HG02610 (cell line): ENCODE results near the gene C16orf89.

Source experiments
- ATAC-seq: cut with Tn5 transposase; IDR thresholded peaks from one replicate; pipeline ENCODE4 v1.9.1; 2021; ENCODE audit warnings: mild to moderate bottlenecking, moderate library complexity; ENCODE audit not compliant: unreplicated experiment

The C16orf89 gene

DNA sequence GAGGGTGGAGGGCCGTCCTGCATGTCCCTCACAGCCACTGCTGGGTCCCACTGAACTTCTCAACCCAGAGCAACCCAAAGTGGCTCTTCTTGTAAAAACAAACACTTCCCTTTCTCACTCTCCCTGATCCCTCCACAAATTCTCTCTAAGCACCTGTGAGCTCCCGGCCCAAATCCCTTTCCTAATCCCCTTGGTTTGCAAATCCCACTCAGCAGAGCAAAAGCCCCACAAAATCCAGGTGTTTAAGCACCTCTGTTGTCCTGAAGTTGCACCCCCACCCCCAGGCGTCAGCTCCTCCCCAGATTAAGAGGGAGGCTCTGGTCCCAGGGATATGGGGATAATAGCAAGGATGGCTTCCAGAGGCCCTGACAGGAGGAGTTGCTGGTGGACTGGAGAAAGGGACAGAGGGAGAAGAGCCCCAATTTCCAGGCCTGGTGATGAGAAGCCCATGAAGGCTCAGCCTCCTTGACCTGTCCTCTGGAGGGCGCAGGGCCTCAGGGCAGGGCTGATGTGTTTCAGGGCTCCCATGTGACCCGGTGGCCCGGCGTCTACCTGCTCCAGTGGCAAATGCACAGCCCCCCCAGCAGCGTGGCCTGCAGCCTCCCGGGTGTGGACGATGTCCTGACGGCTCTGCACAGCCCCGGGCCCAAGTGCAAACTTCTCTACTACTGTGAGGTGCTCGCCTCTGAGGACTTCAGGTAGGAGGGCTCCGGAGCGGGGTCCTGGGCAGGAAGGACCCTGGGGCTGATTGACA lies 55.0 kb downstream of the C16orf89 start:
- no peak for ATAC-seq

DNA sequence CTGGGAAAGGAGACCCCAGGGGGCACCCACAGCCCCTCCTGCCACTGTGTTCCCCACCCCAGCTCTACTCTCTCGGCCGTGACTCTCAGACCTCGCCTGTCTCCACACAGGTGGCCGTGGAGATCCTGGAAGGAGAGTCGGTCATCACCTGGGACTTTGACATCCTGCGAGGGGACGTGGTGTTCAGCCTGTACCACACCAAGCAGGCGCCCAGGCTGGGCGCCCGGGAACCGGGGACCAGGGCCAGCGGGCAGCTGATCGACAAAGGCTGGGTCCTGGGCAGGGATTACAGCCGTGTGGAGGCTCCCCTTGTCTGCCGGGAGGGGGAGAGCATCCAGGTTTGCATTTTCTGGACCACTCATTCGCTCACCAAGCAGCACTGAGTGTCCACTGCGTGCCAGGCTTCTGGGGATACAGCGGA lies 57.4 kb downstream of the C16orf89 start:
- ATAC-seq = no peak

DNA sequence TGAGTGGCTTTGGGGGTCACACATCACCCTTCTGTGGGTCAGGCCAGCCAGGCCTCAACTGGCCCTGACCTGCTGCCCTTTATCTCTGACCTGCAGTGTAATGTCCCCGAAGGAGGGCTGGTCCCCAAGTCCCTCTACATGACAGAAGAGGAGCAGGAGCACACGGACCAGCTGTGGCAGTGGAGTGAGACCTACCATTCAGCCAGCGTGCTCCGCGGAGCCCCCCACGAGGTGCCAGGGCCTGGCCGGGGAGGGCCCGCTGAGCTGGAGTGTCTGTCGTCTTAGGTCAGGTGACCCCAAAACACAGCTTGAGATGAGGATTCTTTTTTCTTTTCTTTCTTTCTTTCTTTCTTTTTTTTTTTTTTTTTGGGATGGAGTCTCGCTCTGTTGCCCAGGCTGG lies 58.5 kb downstream of the C16orf89 start:
- ATAC-seq = no peak

DNA sequence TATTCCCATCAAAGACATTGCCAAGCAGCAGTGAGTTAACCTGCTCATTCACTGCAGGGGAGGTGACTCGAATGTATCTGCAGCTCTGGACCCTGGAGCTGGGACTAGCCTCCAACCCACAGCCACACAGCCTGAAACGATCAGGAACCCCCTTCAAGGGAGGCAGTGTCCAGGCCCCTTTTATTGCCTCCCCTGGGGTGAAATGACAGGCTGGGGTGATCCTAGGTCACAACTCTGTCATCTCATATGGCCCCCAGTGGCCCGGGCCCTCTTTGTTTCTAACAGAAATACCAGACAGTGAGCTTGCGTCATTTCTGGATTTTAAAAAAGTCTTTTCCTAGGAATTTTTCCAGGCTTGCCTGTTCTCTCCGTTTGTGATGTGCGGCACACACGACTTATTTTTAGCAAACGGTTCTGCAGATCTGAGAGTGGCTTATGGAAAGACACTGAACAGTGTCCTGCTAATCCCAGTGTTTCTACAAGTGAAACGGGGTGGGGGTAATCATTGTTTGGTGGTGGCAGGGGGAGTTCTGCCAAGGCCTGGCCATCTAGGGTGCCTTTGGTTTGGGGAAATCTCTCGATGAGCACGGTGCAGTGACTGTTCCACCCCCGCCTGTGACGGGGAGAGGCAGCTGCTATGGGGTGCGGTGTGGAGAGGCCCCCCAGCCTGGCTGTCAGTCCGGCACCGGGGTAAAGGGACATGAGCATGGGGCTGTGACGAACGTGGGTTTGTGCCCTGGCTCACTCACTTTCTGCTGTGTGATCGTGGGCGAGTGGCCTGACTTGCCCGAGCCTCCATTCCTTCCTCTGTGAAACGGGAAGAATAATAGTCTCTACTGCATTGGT lies 59.2 kb downstream of the C16orf89 start:
- ATAC-seq = no peak

DNA sequence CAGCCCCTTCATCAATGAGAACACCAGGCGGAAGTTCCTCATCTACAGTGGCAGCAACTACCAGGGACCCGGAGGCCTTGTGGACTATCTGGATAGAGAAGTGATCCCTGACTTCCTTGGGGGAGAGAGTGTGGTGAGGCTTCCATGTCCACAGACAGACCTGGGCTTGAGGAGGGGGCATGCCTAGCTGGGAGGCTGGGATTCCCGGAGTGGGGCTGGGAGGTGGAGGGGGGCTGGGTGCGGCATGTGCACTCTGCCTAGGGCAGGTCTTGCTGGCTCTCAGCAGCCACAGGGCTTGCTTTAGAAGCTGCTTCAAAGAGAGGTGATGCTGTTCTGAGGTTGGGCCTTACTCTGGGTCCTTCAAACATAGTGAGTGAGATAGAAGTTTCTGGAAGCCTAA lies 59.8 kb downstream of the C16orf89 start:
- no peak for ATAC-seq

DNA sequence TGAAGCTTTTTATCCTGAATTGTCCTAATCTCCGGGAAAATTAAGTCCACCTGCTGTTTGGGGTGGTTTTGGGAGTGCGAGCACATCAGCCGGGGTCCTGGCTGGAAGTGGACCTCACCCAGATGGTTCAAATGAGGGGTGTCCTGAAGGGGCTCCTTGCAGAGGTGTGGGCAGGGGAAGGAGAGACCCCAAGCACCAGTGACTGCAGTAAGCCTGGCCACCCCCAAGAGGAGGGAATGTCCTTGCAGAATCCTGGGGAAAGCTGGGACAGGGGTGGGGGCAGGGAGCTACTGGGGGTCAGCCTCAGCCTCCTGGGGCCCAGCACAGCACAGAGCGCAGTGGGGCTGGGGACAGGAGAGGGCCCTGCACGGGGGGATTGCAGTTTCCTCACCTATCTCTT lies 61.4 kb downstream of the C16orf89 start:
- no peak for ATAC-seq

DNA sequence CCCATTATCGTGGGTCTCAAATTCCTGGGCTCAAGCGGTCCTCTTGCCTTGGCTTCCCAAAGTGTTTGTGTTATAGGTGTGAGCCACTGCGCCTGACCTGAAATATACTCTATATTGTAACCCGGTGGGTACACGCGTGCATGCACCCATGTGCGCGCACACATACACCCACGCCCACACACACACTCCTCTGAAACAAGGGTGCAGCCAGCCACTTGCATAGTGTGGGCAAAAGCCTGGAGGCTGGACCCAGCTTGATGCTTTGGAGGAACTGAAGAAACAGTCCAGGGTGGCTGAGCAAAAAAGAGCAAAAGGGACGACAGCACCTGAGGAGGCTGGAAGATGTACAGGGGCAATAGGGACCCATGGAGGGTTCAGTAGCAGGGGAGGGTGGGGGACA lies 61.9 kb downstream of the C16orf89 start:
- ATAC-seq = no peak

DNA sequence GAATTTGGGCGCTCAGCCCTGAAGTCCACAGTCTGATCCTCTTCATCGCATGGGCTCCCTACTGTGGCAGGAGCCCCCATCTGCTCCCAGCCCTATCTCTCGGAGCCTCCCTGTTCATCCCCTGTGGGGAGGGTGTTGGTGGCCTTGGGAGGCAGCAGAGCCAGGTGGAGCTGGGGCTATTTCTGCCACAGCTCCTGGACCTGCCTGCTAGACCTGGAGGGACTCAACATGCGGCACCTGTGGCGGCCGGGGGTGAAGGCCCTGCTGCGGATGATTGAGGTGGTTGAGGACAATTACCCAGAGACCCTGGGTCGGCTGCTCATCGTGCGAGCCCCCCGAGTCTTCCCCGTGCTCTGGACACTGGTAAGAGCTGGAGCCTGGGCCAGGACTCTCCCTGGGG lies 62.5 kb downstream of the C16orf89 start:
- no peak for ATAC-seq

DNA sequence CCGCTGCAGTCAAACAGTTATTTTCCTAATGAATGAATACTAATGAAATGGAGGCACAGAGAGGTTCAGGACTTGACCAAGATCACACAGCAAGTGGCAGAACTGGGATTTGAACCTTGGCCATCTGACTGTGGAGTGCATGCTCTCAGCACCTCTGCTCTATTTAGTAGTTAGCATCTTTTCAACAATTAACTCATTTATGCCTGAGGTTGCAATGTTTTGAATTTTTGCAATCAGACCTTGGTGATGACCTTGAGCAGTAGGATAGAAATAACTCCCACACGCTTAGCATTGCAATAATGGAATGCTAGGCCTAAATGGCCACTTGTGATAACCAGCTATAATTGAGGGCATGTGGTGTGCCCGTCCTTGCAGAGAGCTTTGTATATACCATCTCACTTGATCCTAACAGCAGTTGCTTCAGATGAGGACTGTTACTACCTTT lies 63.0 kb downstream of the C16orf89 start:
- no peak for ATAC-seq

DNA sequence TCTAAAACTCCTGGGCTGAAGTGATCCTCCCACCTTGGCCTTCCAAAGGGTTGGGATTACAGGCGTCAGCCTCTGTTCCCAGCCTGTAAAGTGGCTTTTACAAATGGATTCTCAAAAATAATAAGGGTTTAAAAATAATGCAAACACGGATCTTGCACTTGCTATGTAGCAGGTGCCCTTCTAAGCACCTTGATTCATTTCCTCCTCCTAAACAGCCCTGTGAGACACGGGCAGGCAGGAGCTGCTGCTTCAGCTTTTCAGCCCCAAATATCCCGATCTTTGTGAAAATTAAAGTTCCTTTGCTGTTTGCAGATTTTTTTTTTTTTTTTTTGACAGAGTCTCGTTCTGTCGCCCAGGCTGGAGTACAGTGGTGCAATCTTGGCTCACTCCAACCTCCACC lies 63.8 kb downstream of the C16orf89 start:
- ATAC-seq = no peak

DNA sequence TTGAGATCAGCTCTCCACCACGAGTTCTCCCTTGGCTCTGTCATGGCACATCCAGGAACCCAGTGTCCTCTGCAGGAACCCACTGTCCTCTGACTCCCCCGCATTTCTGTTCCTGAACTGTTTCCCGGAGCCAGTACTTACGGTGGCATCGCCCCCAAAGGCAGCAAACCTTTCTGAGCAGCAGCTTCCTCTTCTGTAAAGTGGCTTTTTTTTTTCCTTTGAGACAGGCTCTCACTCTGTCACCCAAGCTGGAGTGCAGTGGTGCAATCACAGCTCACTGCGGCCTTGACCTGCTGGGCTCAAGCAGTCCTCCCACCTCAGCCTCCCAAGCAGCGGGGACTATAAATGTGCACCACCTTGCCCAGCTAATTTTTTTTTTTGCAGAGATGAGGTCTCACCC lies 64.2 kb downstream of the C16orf89 start:
- no peak for ATAC-seq

DNA sequence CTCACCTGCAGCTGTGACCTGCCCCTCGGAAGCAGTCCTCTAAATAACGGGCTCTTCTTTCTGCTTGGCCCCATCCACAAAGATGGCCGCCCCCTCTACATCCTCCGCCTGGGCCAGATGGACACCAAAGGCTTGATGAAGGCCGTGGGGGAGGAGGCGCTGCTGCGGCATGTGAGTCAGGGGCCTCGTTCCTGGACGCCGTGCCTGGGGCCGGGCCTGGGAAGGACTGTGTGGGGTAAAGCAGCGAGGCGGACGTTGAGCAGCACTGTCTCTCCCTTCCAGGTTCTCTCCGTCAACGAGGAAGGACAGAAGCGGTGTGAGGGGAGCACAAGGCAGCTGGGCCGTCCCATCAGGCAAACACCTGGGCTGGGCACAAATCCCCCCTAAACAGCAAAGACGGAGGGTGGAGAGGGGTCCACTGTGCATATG lies 65.2 kb downstream of the C16orf89 start:
- ATAC-seq = no peak

DNA sequence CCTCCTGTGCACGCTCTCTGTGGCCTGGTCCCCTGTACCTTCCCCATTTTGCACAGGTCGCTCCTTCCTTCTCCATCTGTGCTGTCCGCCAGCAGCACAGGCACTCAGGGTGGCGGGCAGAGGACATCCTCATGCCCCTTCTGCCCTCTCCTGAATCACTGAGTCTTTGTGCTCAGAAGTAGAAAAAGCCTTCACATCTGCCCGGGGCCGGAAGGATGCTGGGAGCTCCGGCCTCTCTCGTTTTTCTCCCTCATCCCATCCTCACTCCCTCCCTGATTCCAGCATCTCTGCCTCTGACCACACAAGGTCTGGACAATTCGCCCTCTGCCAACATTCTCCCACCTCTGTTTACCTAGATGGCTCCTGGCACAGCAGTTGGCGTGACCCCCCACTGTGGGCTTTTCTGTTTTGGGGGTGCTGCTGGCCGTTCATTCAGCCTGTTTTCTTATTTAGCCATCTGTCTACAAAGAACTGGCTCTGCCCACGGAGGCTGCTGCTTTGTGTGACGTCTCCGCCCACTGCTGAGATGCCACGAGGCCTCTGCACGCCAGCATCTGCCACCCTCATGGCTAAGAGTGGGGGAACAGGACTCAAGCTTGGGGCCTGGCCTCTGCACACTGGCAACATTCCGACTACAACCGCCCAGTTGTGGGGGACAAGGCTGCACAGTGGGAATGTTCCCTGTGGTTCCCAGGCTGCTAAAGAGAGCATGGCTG lies 70.9 kb downstream of the C16orf89 start:
- no peak for ATAC-seq
